Ovary (tissue), 3 donors: ENCODE measurements around the gene INTS11.

Source experiments
- CTCF ChIP-seq, 3 donors: fragments of 450-650 bp in 2 of 3; fragments of 200-600 bp in 1 of 3; IDR thresholded peaks; one replicate each; pipeline versions ENCODE4 v1.5.1 to v1.8.0; 2016 to 2022; ENCODE audit warnings: antibody characterized with exemption in 3 of 3, mild to moderate bottlenecking in 1 of 3
- EP300 ChIP-seq: sonication (generic); formaldehyde crosslinking; IDR thresholded peaks from one replicate; pipeline ENCODE4 v1.6.1; 2017; ENCODE audit warnings: antibody characterized with exemption
- POLR2A ChIP-seq: fragments of 450-650 bp; IDR thresholded peaks from one replicate; pipeline ENCODE4 v1.6.1; 2017; ENCODE audit warnings: antibody characterized with exemption, mild to moderate bottlenecking, moderate library complexity
- donor health status: DM: no; HTN: no; CAD: no.

- TF ChIP-seq POLR2A (no peak), CTCF (IDR thresholded peaks at IDR 0.05) (no peak), EP300 (no peak)
These were observed 1.5 kb downstream of the INTS11 start for GRCh38 chr1:1322952-1323351.
